ENCODE data around the gene MYO9B.
"Not testable (repeated sequence)": the region's sequence is repeated elsewhere in the genome, so short reads cannot be mapped to it uniquely, and the experiment has no call there.

The MYO9B gene

DNA sequence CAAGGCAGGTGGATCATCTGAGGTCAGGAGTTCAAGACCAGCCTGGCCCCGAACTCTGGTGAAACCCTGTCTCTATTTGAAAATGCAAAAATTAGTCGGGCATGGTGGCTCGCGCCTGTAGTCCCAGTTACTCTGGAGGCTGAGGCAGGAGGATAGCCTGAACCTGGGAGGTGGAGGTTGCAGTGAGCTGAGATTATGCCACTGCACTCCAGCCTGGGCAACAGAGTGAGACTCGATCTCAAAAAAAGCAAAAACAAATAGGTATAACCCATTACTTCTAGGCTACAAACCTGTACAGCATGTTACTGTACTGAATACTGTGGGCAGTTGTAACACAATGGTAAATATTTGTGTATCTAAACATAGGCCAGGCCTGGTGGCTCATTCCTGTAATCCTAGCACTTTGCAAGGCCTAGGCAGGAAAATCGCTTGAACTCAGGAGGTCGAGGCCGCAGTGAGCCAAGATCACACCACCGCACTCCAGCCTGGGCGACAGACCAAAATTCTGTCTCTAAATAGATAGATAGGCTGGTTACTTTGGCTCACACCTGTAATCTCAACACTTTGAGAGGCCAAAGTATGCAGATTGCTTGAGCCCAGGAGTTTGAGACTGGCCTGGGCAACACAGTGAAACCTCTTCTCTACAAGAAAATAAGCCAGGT is 63.5 kb downstream of the MYO9B start:
- no peak for FAIRE-seq
- no peak for DNase-seq (ENCODE audit: insufficient read length, low spot score)

- FAIRE-seq; DNase-seq (ENCODE audit: insufficient read length, low spot score): not testable (repeated sequence)
Observed at GRCh38 chr19:17144771-17145170, 69.2 kb downstream of the MYO9B start.

GRCh38 chr19:17145546-17146497 is 70.2 kb downstream of the MYO9B start:
- DNase-seq (ENCODE audit: insufficient read length, low spot score), result no peak
- peak; percentile 55 for FAIRE-seq

DNA sequence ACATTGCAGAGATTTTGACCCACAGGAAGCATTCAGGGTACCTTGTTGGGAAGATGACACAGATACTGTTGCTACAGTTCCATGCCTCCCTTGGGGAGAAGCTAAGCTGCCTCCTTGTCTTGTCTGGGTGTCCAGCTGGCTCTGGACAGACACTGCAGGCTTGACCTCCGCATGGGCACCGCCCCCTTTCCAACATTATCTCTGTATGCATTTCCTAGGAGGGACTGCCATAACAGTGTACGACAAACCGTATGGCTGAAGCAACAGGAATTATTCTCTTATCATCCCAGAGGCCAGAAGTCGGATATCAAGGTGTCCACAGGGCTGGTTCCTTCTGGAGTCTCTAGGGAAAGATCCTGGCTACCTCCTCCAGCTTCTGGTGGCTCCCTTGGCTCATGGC is 72.6 kb downstream of the MYO9B start:
- no peak for DNase-seq (ENCODE audit: insufficient read length, low spot score)
- FAIRE-seq, result no peak

- no peak for DNase-seq (ENCODE audit: insufficient read length, low spot score)
- FAIRE-seq, result no peak
Observed at GRCh38 chr19:17149393-17150135, 74.0 kb downstream of the MYO9B start.

DNA sequence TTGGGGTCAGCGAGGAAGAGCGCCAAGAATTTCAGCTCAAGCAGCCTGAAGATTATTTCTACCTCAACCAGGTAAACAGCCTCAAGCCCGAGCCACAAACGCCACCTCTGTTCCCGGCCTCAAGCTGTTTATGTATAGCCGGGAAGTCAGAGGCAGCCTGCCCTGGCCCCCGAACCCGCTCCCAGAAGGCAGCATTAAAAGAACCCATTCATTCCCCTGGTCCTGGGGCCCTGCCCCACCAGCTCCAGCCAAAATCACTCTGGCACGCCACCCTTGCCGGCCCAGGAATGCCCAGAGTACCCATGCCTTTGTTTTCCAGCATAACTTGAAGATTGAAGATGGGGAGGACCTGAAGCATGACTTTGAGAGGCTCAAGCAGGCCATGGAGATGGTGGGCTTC is 78.4 kb downstream of the MYO9B start:
- DNase-seq (ENCODE audit: insufficient read length, low spot score) (no peak), FAIRE-seq (no peak)

DNA sequence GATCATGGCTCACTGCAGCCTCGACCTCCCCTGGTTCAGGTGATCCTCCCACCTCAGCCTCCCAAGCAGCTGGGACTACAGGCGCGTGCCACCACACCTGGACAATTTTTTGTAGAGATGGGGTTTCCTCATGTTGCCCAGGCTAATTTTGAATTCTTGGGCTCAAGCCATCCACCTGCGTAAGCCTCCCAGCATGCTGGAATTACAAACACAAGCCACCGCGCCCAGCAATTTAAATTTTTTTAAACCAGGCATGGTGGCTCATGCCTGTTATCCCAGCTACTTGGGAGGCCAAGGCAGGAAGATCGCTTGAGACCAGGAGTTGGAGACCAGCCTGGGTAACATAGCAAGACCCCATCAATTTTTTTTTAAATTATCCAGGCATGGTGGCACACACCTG is 79.7 kb downstream of the MYO9B start:
- no peak for DNase-seq (ENCODE audit: insufficient read length, low spot score)
- no peak for FAIRE-seq

- FAIRE-seq (no peak), DNase-seq (ENCODE audit: insufficient read length, low spot score) (no peak)
Observed at GRCh38 chr19:17156296-17156946, 80.8 kb downstream of the MYO9B start.

DNA sequence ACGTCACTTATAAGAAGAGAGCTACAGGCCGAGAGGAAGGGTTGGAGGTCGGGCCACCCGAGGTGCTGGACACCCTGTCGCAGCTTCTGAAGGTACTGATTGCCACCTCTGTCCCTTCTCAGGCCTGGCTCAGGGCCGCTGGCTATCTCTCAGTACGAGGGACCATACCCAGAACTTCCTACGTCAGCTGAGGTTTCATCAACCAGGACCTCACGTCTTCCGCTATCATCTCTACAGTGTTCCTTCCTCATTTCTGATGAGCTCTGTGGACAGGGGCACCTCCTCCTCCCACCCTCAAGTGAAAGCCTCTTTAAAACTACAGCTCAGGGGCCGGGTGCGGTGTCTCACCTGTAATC is 81.3 kb downstream of the MYO9B start:
- DNase-seq (ENCODE audit: insufficient read length, low spot score) (no peak), FAIRE-seq (no peak)

DNA sequence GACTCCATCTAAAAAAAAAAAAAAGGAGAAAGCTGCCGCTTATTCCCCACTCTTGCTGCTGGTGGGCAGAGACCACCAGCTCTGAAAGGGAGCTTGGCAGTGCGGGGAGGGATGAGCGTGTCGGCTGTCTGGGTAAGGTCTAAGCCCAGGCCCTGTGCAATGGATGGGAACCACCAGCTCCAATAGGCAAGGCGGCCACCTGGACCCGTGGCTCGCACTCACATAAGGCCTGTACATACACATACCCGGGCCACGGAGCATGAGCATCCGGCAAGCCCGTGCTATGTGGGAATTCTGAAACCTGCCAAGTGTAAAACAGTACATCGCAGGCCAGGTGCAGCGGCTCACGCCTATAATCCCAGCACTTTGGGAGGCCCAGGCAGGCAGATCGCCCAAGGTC is 83.0 kb downstream of the MYO9B start:
- FAIRE-seq (no peak), DNase-seq (ENCODE audit: insufficient read length, low spot score) (no peak)

DNA sequence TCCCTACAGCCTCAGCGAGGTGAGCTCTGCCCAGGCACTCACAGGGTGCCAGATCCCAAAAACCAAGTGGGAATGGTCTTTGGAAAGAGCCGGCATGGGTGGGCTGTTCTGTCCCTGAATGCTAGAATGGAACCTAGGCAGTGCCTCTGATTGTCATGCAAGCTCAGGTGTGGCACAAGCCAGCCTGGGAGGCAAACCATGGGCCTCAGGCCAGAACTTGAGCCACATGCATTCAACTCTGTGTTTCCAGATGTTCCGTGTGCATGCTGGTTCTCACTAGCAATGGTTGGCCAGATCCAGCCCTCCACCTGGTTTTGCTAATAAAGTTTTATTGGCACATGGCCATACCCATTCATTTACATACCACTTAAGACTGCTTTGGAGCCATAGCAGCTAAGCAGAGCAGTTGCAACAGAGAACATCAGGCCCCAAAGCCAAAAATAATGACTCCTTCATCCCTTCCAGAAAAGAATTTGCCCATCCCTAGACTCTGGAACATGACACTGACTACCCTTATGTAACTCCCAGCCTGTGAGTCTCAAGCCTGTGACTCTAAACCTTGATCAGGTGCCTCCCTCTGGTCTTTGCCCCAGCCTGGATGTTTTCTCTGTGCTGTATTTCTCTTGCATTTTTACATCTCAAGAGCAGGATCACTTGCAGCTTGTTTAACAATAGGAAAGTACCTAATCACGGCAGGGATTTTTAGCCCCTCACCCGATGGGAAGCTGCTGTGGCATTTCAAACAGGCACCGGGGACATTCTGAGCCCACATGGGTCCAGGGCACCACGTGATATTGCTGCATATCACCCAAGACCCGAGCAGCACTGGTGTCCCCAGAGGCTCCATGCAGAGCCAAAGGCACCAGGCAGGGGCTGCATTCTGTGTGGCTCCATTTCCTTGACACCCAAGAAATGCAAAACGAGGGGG is 84.2 kb downstream of the MYO9B start:
- no peak for FAIRE-seq
- no peak for DNase-seq (ENCODE audit: insufficient read length, low spot score)

GRCh38 chr19:17160908-17161307 is 85.3 kb downstream of the MYO9B start:
- no peak for FAIRE-seq
- DNase-seq (ENCODE audit: insufficient read length, low spot score), result no peak

DNA sequence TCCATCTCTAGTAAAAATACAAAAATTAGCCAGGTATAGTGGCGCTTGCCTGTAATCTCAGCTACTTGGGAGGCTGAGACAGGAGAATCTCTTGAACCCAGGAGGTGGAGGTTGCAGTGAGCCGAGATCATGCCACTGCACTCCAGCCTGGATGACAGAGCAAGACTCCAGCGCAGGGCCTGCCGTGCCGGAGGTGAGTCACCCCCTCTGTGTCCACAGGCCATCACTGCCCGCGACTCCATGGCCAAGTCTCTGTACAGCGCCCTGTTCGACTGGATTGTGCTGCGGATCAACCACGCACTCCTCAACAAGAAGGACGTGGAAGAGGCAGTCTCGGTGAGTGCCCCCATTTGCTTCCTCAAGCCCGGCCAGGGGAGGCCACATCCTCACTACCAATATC is 86.6 kb downstream of the MYO9B start:
- not testable (repeated sequence) for DNase-seq (ENCODE audit: insufficient read length, low spot score); FAIRE-seq

- DNase-seq (ENCODE audit: insufficient read length, low spot score) (no peak), FAIRE-seq (no peak)
Observed at GRCh38 chr19:17162580-17162979, 87.0 kb downstream of the MYO9B start.

- DNase-seq (ENCODE audit: insufficient read length, low spot score), result no peak
- FAIRE-seq, result no peak
Observed at GRCh38 chr19:17163652-17164051, 88.1 kb downstream of the MYO9B start.

- DNase-seq (ENCODE audit: insufficient read length, low spot score) (no peak), FAIRE-seq (no peak)
Observed at GRCh38 chr19:17164639-17165038, 89.1 kb downstream of the MYO9B start.

DNA sequence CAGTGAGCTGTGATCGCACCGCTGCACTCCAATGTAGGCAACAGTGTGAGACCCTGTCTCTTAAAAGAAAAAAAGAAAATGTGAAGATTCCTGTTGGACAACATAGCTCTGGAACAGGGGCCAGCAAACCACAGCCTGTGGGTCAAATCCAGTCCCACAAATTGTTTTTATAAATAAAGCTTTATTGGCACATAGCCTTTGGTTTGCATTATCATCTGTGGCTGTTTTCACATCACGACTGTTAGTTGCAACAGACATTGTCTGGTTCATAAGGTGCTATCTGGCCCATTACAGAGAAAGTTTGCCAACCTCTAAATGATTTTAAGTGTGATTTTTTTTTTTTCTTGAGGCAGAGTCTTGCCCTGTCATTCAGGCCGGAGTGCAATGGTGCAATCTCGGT is 90.1 kb downstream of the MYO9B start:
- no peak for FAIRE-seq

DNA sequence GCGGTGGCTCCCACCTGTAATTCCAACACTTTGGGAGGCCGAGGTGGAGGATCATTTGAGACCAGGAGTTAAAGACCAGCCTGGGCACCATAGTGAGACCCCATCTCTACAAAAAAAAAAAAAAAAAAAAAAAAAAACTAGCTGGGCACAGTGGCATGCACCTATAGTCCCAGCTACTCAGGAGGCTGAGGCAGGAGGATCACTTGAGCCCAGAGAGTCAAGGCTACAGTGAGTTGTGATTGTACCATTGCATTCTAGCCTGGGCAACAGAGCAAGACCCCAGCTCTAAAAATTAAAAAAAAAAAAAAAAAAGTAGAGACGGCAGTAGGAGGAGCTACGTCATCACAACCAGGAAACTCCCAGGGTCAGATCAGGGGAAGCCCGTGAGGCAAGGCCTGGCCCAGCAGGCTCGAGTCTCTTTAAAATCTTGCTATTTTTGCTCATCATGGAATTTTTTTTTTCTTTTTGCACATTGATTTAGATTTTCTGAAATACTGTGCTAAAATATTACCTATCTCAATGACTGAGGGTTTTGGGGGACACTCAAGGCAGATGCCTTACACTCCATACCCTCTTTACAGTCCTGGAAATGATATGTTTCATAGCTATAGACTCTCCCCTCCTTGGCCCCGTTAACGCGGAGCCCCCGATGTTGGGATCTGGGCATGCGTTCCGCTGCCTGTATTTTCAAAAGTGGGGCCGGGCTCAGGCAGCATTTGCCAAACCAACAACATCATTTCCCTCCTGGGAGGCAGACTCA is 95.1 kb downstream of the MYO9B start:
- DNase-seq (ENCODE audit: insufficient read length, low spot score) (no peak), FAIRE-seq (no peak)

More for the DNA sequence above, 90.1 kb downstream of the MYO9B start:
- no peak for DNase-seq (ENCODE audit: insufficient read length, low spot score)

DNA sequence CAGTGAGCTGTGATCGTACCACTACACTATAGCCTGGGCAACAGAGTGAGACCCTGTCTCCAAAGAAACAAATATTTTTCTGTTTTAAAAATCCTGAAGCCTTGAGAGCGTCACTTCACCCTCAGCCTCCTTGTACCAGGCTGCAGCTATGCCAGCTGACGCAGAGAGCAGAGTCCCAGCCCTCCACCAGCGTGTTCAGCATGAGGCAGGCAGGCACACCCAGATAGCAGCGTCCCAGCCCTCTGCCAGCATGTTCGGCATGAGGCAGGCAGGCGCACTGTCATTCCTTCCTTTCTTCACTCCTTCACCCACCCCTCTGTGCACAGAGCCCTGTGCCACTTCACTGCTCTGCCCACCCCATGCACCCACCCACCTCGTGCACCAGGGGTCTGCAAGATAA is 96.3 kb downstream of the MYO9B start:
- DNase-seq (ENCODE audit: insufficient read length, low spot score) (no peak), FAIRE-seq (no peak)
